Mesenchymal stem cell (in vitro differentiated cells and primary cell): Measurements from ENCODE around the gene SERINC5.

Experiments
- DNase-seq: peaks from one replicate; pipeline ENCODE4 v3.0.0-alpha.2; 2013
- H2AFZ ChIP-seq: one replicate; pipeline ENCODE4 v1.6.1; 2013; ENCODE audit warnings: low read depth, mild to moderate bottlenecking, control low read depth, inconsistent platforms, low read length, moderate library complexity
- H2AK5ac ChIP-seq: 2 replicates; pipeline ENCODE4 v1.6.1; 2013; ENCODE audit warnings: low read length, moderate library complexity, mild to moderate bottlenecking, inconsistent platforms; ENCODE audit not compliant: severe bottlenecking
- H2BK120ac ChIP-seq: one replicate; pipeline ENCODE4 v1.6.1; 2013; ENCODE audit warnings: low read depth, mild to moderate bottlenecking, inconsistent platforms, low read length, moderate library complexity
- H2BK12ac ChIP-seq, 2 experiments: one replicate each; pipeline ENCODE4 v1.6.1; 2013; ENCODE audit warnings: inconsistent platforms in 2 of 2, low read length in 2 of 2, mild to moderate bottlenecking in 2 of 2, moderate library complexity in 2 of 2, control low read depth in 1 of 2
- H2BK15ac ChIP-seq: one replicate; pipeline ENCODE4 v1.6.1; 2013; ENCODE audit warnings: mild to moderate bottlenecking, low read depth, inconsistent platforms; ENCODE audit not compliant: poor library complexity, severe bottlenecking
- H2BK5ac ChIP-seq: 2 replicates; pipeline ENCODE4 v1.6.1; 2013; ENCODE audit warnings: low read depth, mild to moderate bottlenecking, low read length, control low read depth, inconsistent platforms; ENCODE audit not compliant: poor library complexity, severe bottlenecking
- H3K14ac ChIP-seq, 2 experiments: one replicate each; pipeline ENCODE4 v1.6.1; 2013; ENCODE audit warnings: inconsistent platforms in 2 of 2, low read length in 2 of 2, control low read depth in 1 of 2, mild to moderate bottlenecking in 1 of 2, moderate library complexity in 1 of 2
- H3K18ac ChIP-seq, 2 experiments: one replicate each; pipeline ENCODE4 v1.6.1; 2013; ENCODE audit warnings: inconsistent platforms in 2 of 2, low read length in 2 of 2, control low read depth in 1 of 2, low read depth in 1 of 2, mild to moderate bottlenecking in 1 of 2
- H3K23ac ChIP-seq, 2 experiments: one replicate each; pipeline ENCODE4 v1.6.1; 2013; ENCODE audit warnings: inconsistent platforms in 2 of 2, low read length in 2 of 2, mild to moderate bottlenecking in 2 of 2, moderate library complexity in 2 of 2, control low read depth in 1 of 2
- H3K27ac ChIP-seq: 2 replicates; pipeline ENCODE4 v1.5.1; 2013; ENCODE audit warnings: mild to moderate bottlenecking, moderate library complexity, low read length, control low read depth, inconsistent platforms; ENCODE audit not compliant: poor library complexity, severe bottlenecking
- H3K27me3 ChIP-seq, 2 experiments: 2 replicates each; pipeline versions ENCODE4 v1.6.1 to v1.7.0; 2013; ENCODE audit warnings: low read length in 2 of 2, mild to moderate bottlenecking in 2 of 2, moderate library complexity in 2 of 2, control low read depth in 1 of 2, inconsistent platforms in 1 of 2; ENCODE audit not compliant: control insufficient read depth in 1 of 2, insufficient read depth in 1 of 2
- H3K36me3 ChIP-seq, 2 experiments: 2 replicates each; pipeline versions ENCODE4 v1.6.1 to v1.7.0; 2013; ENCODE audit warnings: low read length in 2 of 2, control low read depth in 1 of 2, inconsistent platforms in 1 of 2, low read depth in 1 of 2, mild to moderate bottlenecking in 1 of 2; ENCODE audit not compliant: insufficient read depth in 2 of 2, control insufficient read depth in 1 of 2
- H3K4ac ChIP-seq, 2 experiments: one replicate each; pipeline ENCODE4 v1.6.1; 2013; ENCODE audit warnings: inconsistent platforms in 2 of 2, low read length in 2 of 2, mild to moderate bottlenecking in 2 of 2, moderate library complexity in 2 of 2, control low read depth in 1 of 2, low read depth in 1 of 2
- H3K4me1 ChIP-seq: 2 replicates; pipeline ENCODE4 v1.6.1; 2013; ENCODE audit warnings: low read depth, low read length, control low read depth; ENCODE audit not compliant: control insufficient read depth, insufficient read depth
- H3K4me2 ChIP-seq: 2 replicates; pipeline ENCODE4 v1.6.1; 2013; ENCODE audit warnings: low read length, mild to moderate bottlenecking, inconsistent platforms; ENCODE audit not compliant: poor library complexity, severe bottlenecking
- H3K4me3 ChIP-seq, 2 experiments: 2 replicates each; pipeline versions ENCODE4 v1.5.1 to v1.7.0; 2013; ENCODE audit warnings: low read length in 2 of 2, mild to moderate bottlenecking in 2 of 2, control low read depth in 1 of 2, low read depth in 1 of 2; ENCODE audit not compliant: insufficient read depth in 1 of 2
- H3K79me1 ChIP-seq: replicated peaks from 2 replicates; pipeline ENCODE4 v1.6.1; 2013; ENCODE audit warnings: mild to moderate bottlenecking, control low read depth, low read length, inconsistent platforms; ENCODE audit not compliant: poor library complexity, severe bottlenecking
- H3K9ac ChIP-seq: 2 replicates; pipeline ENCODE4 v1.7.0; 2013; ENCODE audit warnings: mild to moderate bottlenecking, low read length, moderate library complexity
- H3K9me3 ChIP-seq: 2 replicates; pipeline ENCODE4 v1.7.0; 2013; ENCODE audit warnings: mild to moderate bottlenecking, low read length; ENCODE audit not compliant: control insufficient read depth
- H4K8ac ChIP-seq: one replicate; pipeline ENCODE4 v1.6.1; 2013; ENCODE audit warnings: inconsistent platforms, mild to moderate bottlenecking, low read length, moderate library complexity
- H4K91ac ChIP-seq: one replicate; pipeline ENCODE4 v1.6.1; 2013; ENCODE audit warnings: mild to moderate bottlenecking, low read length, inconsistent platforms
- WGBS: methylation state at CpG from one replicate; pipeline ENCODE4 v1.1.7; 2013; ENCODE audit warnings: mixed read lengths; 5-methylcytosine and 5-hydroxymethylcytosine counted together

The SERINC5 gene

GRCh38 chr5:80191991-80192398 is 63.9 kb downstream of the SERINC5 start:
- Histone ChIP-seq H2BK15ac (no peak overlapping the region), H4K91ac (no peak overlapping the region), H2BK120ac (no peak overlapping the region), H3K4ac (peak overlapping the region in 1 of 2 experiments; percentile 15), H2BK12ac (peak overlapping the region in 1 of 2 experiments; percentile 15), H3K79me1 (peaks cover 25% of the 10 kb centered on the region), H3K4me3 (no peak overlapping the region), H3K18ac (peak overlapping the region; percentile 5 to 53), H3K9me3 (no peaks in the 10 kb centered on the region), H3K27ac (no peak overlapping the region), H3K36me3 (no peaks in the 10 kb centered on the region), H4K8ac (no peak overlapping the region), H3K9ac (no peak overlapping the region), H2AFZ (no peak overlapping the region), H3K14ac (peak overlapping the region in 1 of 2 experiments; percentile 15), H3K27me3 (no peaks in the 10 kb centered on the region), H2AK5ac (peak overlapping the region; percentile 2), H2BK5ac (no peak overlapping the region), H3K4me2 (no peak overlapping the region), H3K23ac (no peak overlapping the region), H3K4me1 (peaks cover 5% of the 10 kb centered on the region)
- no peak for DNase-seq
- WGBS: 79% methylated on average over 4 of the region's 4 CpGs

- Histone ChIP-seq H4K91ac (no peak overlapping the region), H3K4me1 (peaks cover 5% of the 10 kb centered on the region), H3K36me3 (no peaks in the 10 kb centered on the region), H3K79me1 (peaks cover 25% of the 10 kb centered on the region), H4K8ac (no peak overlapping the region), H2BK120ac (no peak overlapping the region), H3K9ac (no peak overlapping the region), H3K14ac (no peak overlapping the region), H3K23ac (no peak overlapping the region), H3K27ac (no peak overlapping the region), H2AFZ (no peak overlapping the region), H3K4me2 (no peak overlapping the region), H3K27me3 (no peaks in the 10 kb centered on the region), H2BK15ac (no peak overlapping the region), H2BK5ac (no peak overlapping the region), H3K9me3 (no peaks in the 10 kb centered on the region), H3K18ac (no peak overlapping the region), H3K4me3 (no peak overlapping the region), H2BK12ac (no peak overlapping the region), H2AK5ac (no peak overlapping the region), H3K4ac (no peak overlapping the region)
- DNase-seq: no peak
- 86% methylated on average over 3 of the region's 4 CpGs for WGBS
Measured at GRCh38 chr5:80191397-80191796, 64.5 kb downstream of the SERINC5 start.

- H3K4me3 ChIP-seq: no peak overlapping the region
- H2BK120ac ChIP-seq: no peak overlapping the region
- H3K14ac ChIP-seq: no peak overlapping the region
- no peak overlapping the region for H2AK5ac ChIP-seq
- H2AFZ ChIP-seq: no peak overlapping the region
- no peak overlapping the region for H3K27ac ChIP-seq
- no peaks in the 10 kb centered on the region for H3K9me3 ChIP-seq
- H2BK12ac ChIP-seq: no peak overlapping the region
- H4K8ac ChIP-seq: no peak overlapping the region
- H3K27me3 ChIP-seq: no peaks in the 10 kb centered on the region
- WGBS: 97% methylated on average over 3 of the region's 3 CpGs
- no peak overlapping the region for H3K18ac ChIP-seq
- peaks cover 25% of the 10 kb centered on the region for H3K79me1 ChIP-seq
- H2BK15ac ChIP-seq: no peak overlapping the region
- H3K9ac ChIP-seq: no peak overlapping the region
- H4K91ac ChIP-seq: no peak overlapping the region
- no peak overlapping the region for H3K4ac ChIP-seq
- no peaks in the 10 kb centered on the region for H3K36me3 ChIP-seq
- peaks cover 5% of the 10 kb centered on the region for H3K4me1 ChIP-seq
- no peak overlapping the region for H2BK5ac ChIP-seq
- H3K4me2 ChIP-seq: no peak overlapping the region
- no peak for DNase-seq
- no peak overlapping the region for H3K23ac ChIP-seq
Measured at GRCh38 chr5:80190960-80191359, 64.9 kb downstream of the SERINC5 start.

GRCh38 chr5:80189701-80190100 is 66.1 kb downstream of the SERINC5 start:
- 100% methylated on average over 3 of the region's 3 CpGs for WGBS
- no peaks in the 10 kb centered on the region for H3K27me3 ChIP-seq

More at GRCh38 chr5:80189701-80190100, 66.1 kb downstream of the SERINC5 start:
- Histone ChIP-seq H2BK120ac (no peak overlapping the region), H3K79me1 (peaks cover 23% of the 10 kb centered on the region), H3K9me3 (no peaks in the 10 kb centered on the region), H3K27ac (no peak overlapping the region), H4K8ac (no peak overlapping the region), H2BK5ac (no peak overlapping the region), H3K36me3 (no peaks in the 10 kb centered on the region), H3K23ac (no peak overlapping the region), H3K4me2 (no peak overlapping the region), H2BK15ac (no peak overlapping the region), H3K4ac (no peak overlapping the region), H3K4me1 (peaks cover 5% of the 10 kb centered on the region), H3K9ac (no peak overlapping the region), H2AK5ac (no peak overlapping the region), H4K91ac (no peak overlapping the region), H3K4me3 (no peak overlapping the region), H2BK12ac (no peak overlapping the region), H2AFZ (no peak overlapping the region), H3K14ac (no peak overlapping the region), H3K18ac (no peak overlapping the region)
- DNase-seq: no peak
